HCT116 (cell line): Measurements from ENCODE around the gene C11orf58. TPM values are rescaled to one million over a fixed set of nuclear protein-coding genes. Genes with fewer than 3 reads are reported as not detected.

ENCODE experiments used
- ATAC-seq: fragments of 200-7000 bp; cut with Tn5 transposase; 2 replicates; pipeline ENCODE4 v1.9.1; 2020; ENCODE audit warnings: mild to moderate bottlenecking, moderate library complexity
- BruUV-seq: library from RNA; stranded (reverse); fragments of 400-500 nt; replicated peaks from 2 replicates; lab custom pipeline; 2021; lab: Mats Ljungman, UMichigan
- CTCF ChIA-PET: fragments of 300-600 bp; sonication (Branson Sonifier 250); formaldehyde crosslinking; loops from one replicate; lab custom pipeline; 2021; ENCODE audit warnings: antibody characterized with exemption; lab: Charles Lee
- POLR2A ChIA-PET: fragments of 300-600, 350-600 bp; sonication (Branson Sonifier 250); formaldehyde crosslinking; loops from one replicate; lab custom pipeline; 2021; ENCODE audit warnings: antibody characterized with exemption; lab: Charles Lee
- RAD21 ChIA-PET, 2 experiments: fragments of 300-600 bp; sonication (Branson Sonifier 250); formaldehyde crosslinking; loops; one replicate each; lab custom pipeline; 2023; ENCODE audit warnings: low total read pairs in 2 of 2; ENCODE audit not compliant: uncharacterized antibody in 2 of 2, unreplicated experiment in 2 of 2, low non-redundant PET in 1 of 2; lab: Charles Lee
- DNase-seq: peaks from one replicate; pipeline ENCODE4 v3.0.0-alpha.2; 2010; ENCODE audit warnings: low read depth, low spot score
- H2AFZ ChIP-seq: fragments of 200-600 bp; shearing (Covaris generic), sonication (generic); 2 replicates; pipeline ENCODE4 v1.6.1; 2017; ENCODE audit warnings: low read depth, mixed run types, mixed read lengths, antibody characterized with exemption, low read length; ENCODE audit not compliant: poor library complexity, severe bottlenecking
- H3K27ac ChIP-seq: 2 replicates; pipeline ENCODE4 v1.5.1; 2012; ENCODE audit warnings: low read depth, low read length
- H3K27me3 ChIP-seq: fragments of 200-600 bp; sonication (generic); 2 replicates; pipeline ENCODE4 v1.6.1; 2016; ENCODE audit warnings: mixed run types, low read length, mixed read lengths; ENCODE audit not compliant: insufficient read depth
- H3K36me3 ChIP-seq, 2 experiments: fragments of 200-500 bp in 1 of 2; fragments of 200-600 bp in 1 of 2; sonication (Bioruptor generic) in 1 of 2; sonication (generic) in 1 of 2; 2 replicates each; pipeline versions ENCODE4 v1.5.1 to v1.6.1; 2014 to 2016; ENCODE audit warnings: low read length in 2 of 2, inconsistent platforms in 1 of 2, mixed read lengths in 1 of 2, mixed run types in 1 of 2; ENCODE audit not compliant: insufficient read depth in 2 of 2, control insufficient read depth in 1 of 2
- H3K4me1 ChIP-seq, 2 experiments: fragments of 200-600 bp in 1 of 2; sonication (generic) in 1 of 2; 2 replicates each; pipeline versions ENCODE4 v1.5.1 to v1.6.1; 2012 to 2017; ENCODE audit warnings: low read length in 2 of 2, inconsistent platforms in 1 of 2, mild to moderate bottlenecking in 1 of 2, mixed read lengths in 1 of 2, mixed run types in 1 of 2, moderate library complexity in 1 of 2; ENCODE audit not compliant: insufficient read depth in 2 of 2, control insufficient read depth in 1 of 2
- H3K4me2 ChIP-seq: fragments of 200-600 bp; sonication (generic); 2 replicates; pipeline ENCODE4 v1.6.1; 2017; ENCODE audit warnings: mixed run types, low read length, mixed read lengths
- H3K4me3 ChIP-seq, 2 experiments: fragments of 200-600 bp in 1 of 2; sonication (generic) in 1 of 2; replicated peaks in 1 of 2; 2 replicates each; pipeline ENCODE4 v1.5.1; 2011 to 2016; ENCODE audit warnings: low read length in 2 of 2, control low read depth in 1 of 2, low read depth in 1 of 2, mild to moderate bottlenecking in 1 of 2, mixed read lengths in 1 of 2, mixed run types in 1 of 2
- H3K79me2 ChIP-seq: fragments of 200-600 bp; sonication (generic); 2 replicates; pipeline ENCODE4 v1.6.1; 2017; ENCODE audit warnings: mild to moderate bottlenecking, mixed run types, low read length, moderate library complexity, mixed read lengths; ENCODE audit not compliant: insufficient read depth
- H3K9ac ChIP-seq: fragments of 200-600 bp; sonication (generic); 2 replicates; pipeline ENCODE4 v1.6.1; 2016; ENCODE audit warnings: low read length, mixed read lengths
- H3K9me2 ChIP-seq: fragments of 200-600 bp; sonication (generic), shearing (Covaris generic); 2 replicates; pipeline ENCODE4 v1.6.1; 2017; ENCODE audit warnings: mixed run types, mild to moderate bottlenecking, moderate library complexity; ENCODE audit not compliant: insufficient read depth
- H3K9me3 ChIP-seq, 2 experiments: fragments of 200-500 bp in 1 of 2; fragments of 200-600 bp in 1 of 2; sonication (Bioruptor generic) in 1 of 2; sonication (generic) in 1 of 2; 2 replicates each; pipeline ENCODE4 v1.6.1; 2014 to 2017; ENCODE audit warnings: low read length in 2 of 2, mixed read lengths in 2 of 2, inconsistent platforms in 1 of 2, low read depth in 1 of 2, mild to moderate bottlenecking in 1 of 2, mixed run types in 1 of 2, moderate library complexity in 1 of 2; ENCODE audit not compliant: control insufficient read depth in 1 of 2, insufficient read depth in 1 of 2
- H4K20me1 ChIP-seq: fragments of 200-600 bp; sonication (generic), shearing (Covaris generic); 2 replicates; pipeline ENCODE4 v1.6.1; 2017; ENCODE audit warnings: mixed run types, mild to moderate bottlenecking, moderate library complexity; ENCODE audit not compliant: insufficient read depth
- ATF3 ChIP-seq: IDR thresholded peaks from 2 replicates; pipeline ENCODE4 v1.6.1; 2012
- CBX3 ChIP-seq: IDR thresholded peaks from 2 replicates; pipeline ENCODE4 v1.6.1; 2012; ENCODE audit warnings: low read depth
- CEBPB ChIP-seq: IDR thresholded peaks from 2 replicates; pipeline ENCODE4 v1.6.1; 2012; ENCODE audit warnings: low read depth
- CTCF ChIP-seq, 3 experiments: fragments of 200-600 bp in 1 of 3; sonication (generic) in 1 of 3; IDR thresholded peaks in 2 of 3; conservative IDR thresholded peaks in 1 of 3; 2 replicates each; pipeline ENCODE4 v1.5.1; 2012 to 2017; ENCODE audit warnings: low read depth in 2 of 3, low read length in 2 of 3, antibody characterized with exemption in 1 of 3, borderline replicate concordance in 1 of 3, control low read depth in 1 of 3, mild to moderate bottlenecking in 1 of 3, mixed read lengths in 1 of 3, mixed run types in 1 of 3, moderate library complexity in 1 of 3; ENCODE audit not compliant: insufficient read depth in 1 of 3
- EGR1 ChIP-seq: IDR thresholded peaks from 2 replicates; pipeline ENCODE4 v1.6.1; 2012; ENCODE audit warnings: low read depth
- ELF1 ChIP-seq: IDR thresholded peaks from 2 replicates; pipeline ENCODE4 v1.6.1; 2012; ENCODE audit warnings: low read depth, borderline replicate concordance
- EZH2 ChIP-seq: fragments of 200-600 bp; sonication (generic); IDR thresholded peaks from 2 replicates; pipeline ENCODE4 v1.6.1; 2017; ENCODE audit warnings: antibody characterized with exemption, mixed run types
- EZH2phosphoT487 ChIP-seq: fragments of 200-600 bp; IDR thresholded peaks from 2 replicates; pipeline ENCODE4 v1.6.1; 2018; ENCODE audit warnings: antibody characterized with exemption, borderline replicate concordance
- MAX ChIP-seq: IDR thresholded peaks from 2 replicates; pipeline ENCODE4 v1.6.1; 2012
- POLR2A ChIP-seq: IDR thresholded peaks from 2 replicates; pipeline ENCODE4 v1.7.0; 2011; ENCODE audit warnings: borderline replicate concordance; ENCODE audit not compliant: insufficient read depth, insufficient read length; ENCODE audit errors: extremely low read depth
- RAD21 ChIP-seq: IDR thresholded peaks from 2 replicates; pipeline ENCODE4 v1.6.1; 2012; ENCODE audit warnings: low read depth, mild to moderate bottlenecking
- REST ChIP-seq: IDR thresholded peaks from 2 replicates; pipeline ENCODE4 v1.6.1; 2012; ENCODE audit warnings: low read depth
- SIN3A ChIP-seq: IDR thresholded peaks from 2 replicates; pipeline ENCODE4 v1.6.1; 2012; ENCODE audit warnings: low read depth
- SP1 ChIP-seq: IDR thresholded peaks from 2 replicates; pipeline ENCODE4 v1.6.1; 2012; ENCODE audit warnings: low read depth
- SRF ChIP-seq: IDR thresholded peaks from 2 replicates; pipeline ENCODE4 v1.6.1; 2012; ENCODE audit warnings: low read depth
- TCF7L2 ChIP-seq: IDR thresholded peaks from 2 replicates; pipeline ENCODE4 v1.7.0; 2011; ENCODE audit warnings: borderline replicate concordance, inconsistent platforms; ENCODE audit not compliant: insufficient read depth, insufficient read length; ENCODE audit errors: extremely low read depth
- YY1 ChIP-seq: IDR thresholded peaks from 2 replicates; pipeline ENCODE4 v1.6.1; 2011; ENCODE audit warnings: low read length, low read depth, moderate library complexity, mild to moderate bottlenecking; ENCODE audit not compliant: insufficient replicate concordance; ENCODE audit errors: extremely low read depth
- ZNF274 ChIP-seq: fragments of 200-500 bp; sonication (Bioruptor generic); IDR thresholded peaks from 2 replicates; pipeline ENCODE4 v1.6.1; 2014; ENCODE audit warnings: mild to moderate bottlenecking, low read depth, low read length, inconsistent platforms
- intact Hi-C: fragments of 100-400 bp; cut with micrococcal nuclease; formaldehyde crosslinking; loops from 2 replicates; pipeline ENCODE4 v1.10.0; 2022
- total RNA-seq: library from RNA; stranded (reverse); gene quantifications from one replicate; pipeline ENCODE4 v1.2.1, GENCODE V29; 2021; ENCODE audit not compliant: unreplicated experiment

Gene C11orf58
- total RNA-seq, 1 experiment from 2014 or later, result 108 TPM

- CTCF ChIA-PET, result no interaction called here
- TF ChIP-seq CTCF (IDR thresholded peaks at IDR 0.05 in 2 of 3, conservative IDR thresholded peaks at IDR 0.05 in 1 of 3; ENCODE audit: borderline replicate concordance in 1 of 3, insufficient read depth in 1 of 3, low read depth in 2 of 3, low read length in 2 of 3) (no peak), REST (no peak), CBX3 (no peak), CEBPB (no peak), SIN3A (no peak), EZH2phosphoT487 (no peak), POLR2A (no peak), SRF (no peak), RAD21 (no peak), SP1 (no peak), ELF1 (no peak), TCF7L2 (no peak), ATF3 (no peak), MAX (no peak), EZH2 (no peak), EGR1 (no peak), ZNF274 (no peak), YY1 (no peak)
- Histone ChIP-seq H3K9me2 (no peaks in the 10 kb centered on the region), H3K9ac (peak overlapping the region; percentile 90), H3K4me3 (peak overlapping the region; percentile 86 to 92), H3K9me3 (no peaks in the 10 kb centered on the region), H4K20me1 (no peaks in the 10 kb centered on the region), H3K79me2 (peaks cover 44% of the 10 kb centered on the region), H3K27me3 (no peaks in the 10 kb centered on the region), H3K4me1 (peaks cover 5 to 14% of the 10 kb centered on the region in 2 experiments; a peak in 2 of 4 replicates), H3K36me3 (0 out of 4 replicates have a peak, but pooled peaks cover 0 to 6% of the 10 kb centered on the region in 2 experiments), H3K4me2 (peak overlapping the region; percentile 89), H3K27ac (peak overlapping the region; percentile 52), H2AFZ (peak overlapping the region; percentile 83)
- peak; percentile 30 for ATAC-seq
- POLR2A ChIA-PET, result no interaction called here
- intact Hi-C loops, result no loop called here
- RAD21 ChIA-PET, result no interaction called here
- peak; percentile 4 for DNase-seq
- TSS peak; percentile 96 for BruUV-seq
These were observed 642 bp upstream of the C11orf58 start for GRCh38 chr11:16737818-16738192.
